Liver (tissue), 9 donors: Measurements from ENCODE around the gene PCDH1. TPM values are rescaled to one million over a fixed set of nuclear protein-coding genes. Genes with fewer than 3 reads are reported as not detected.

Experiments
- DNase-seq: peaks from one replicate; pipeline ENCODE4 v3.0.0-alpha.2; 2017; ENCODE audit warnings: low spot score
- H3K27ac ChIP-seq, 2 donors: one replicate each; pipeline ENCODE4 v1.7.0; 2013; ENCODE audit warnings: inconsistent platforms in 2 of 2, low read length in 2 of 2, control low read depth in 1 of 2, low read depth in 1 of 2, mild to moderate bottlenecking in 1 of 2
- H3K27me3 ChIP-seq, 4 donors: one replicate each; pipeline versions ENCODE4 v1.6.1 to v1.7.0; 2013; ENCODE audit warnings: low read length in 3 of 4, inconsistent platforms in 1 of 4, mild to moderate bottlenecking in 1 of 4, moderate library complexity in 1 of 4; ENCODE audit not compliant: control insufficient read depth in 4 of 4, insufficient read depth in 4 of 4
- H3K36me3 ChIP-seq, 4 donors: one replicate each; pipeline versions ENCODE4 v1.6.1 to v1.7.0; 2013; ENCODE audit warnings: low read length in 3 of 4, mild to moderate bottlenecking in 3 of 4, low read depth in 1 of 4, moderate library complexity in 1 of 4; ENCODE audit not compliant: control insufficient read depth in 4 of 4, insufficient read depth in 3 of 4
- H3K4me1 ChIP-seq, 4 donors: one replicate each; pipeline versions ENCODE4 v1.6.1 to v1.7.0; 2013; ENCODE audit warnings: low read length in 3 of 4, mild to moderate bottlenecking in 3 of 4, moderate library complexity in 1 of 4; ENCODE audit not compliant: control insufficient read depth in 4 of 4, insufficient read depth in 4 of 4
- H3K4me3 ChIP-seq, 3 donors: one replicate each; pipeline versions ENCODE4 v1.6.1 to v1.7.0; 2013; ENCODE audit warnings: low read length in 3 of 3, control low read depth in 1 of 3, low read depth in 1 of 3, mild to moderate bottlenecking in 1 of 3
- H3K9ac ChIP-seq, 2 donors: one replicate each; pipeline ENCODE4 v1.7.0; 2013; ENCODE audit warnings: low read length in 2 of 2, mild to moderate bottlenecking in 2 of 2, moderate library complexity in 2 of 2, control low read depth in 1 of 2, low read depth in 1 of 2
- H3K9me3 ChIP-seq, 4 donors: one replicate each; pipeline versions ENCODE4 v1.6.1 to v1.7.0; 2013; ENCODE audit warnings: low read length in 3 of 4; ENCODE audit not compliant: control insufficient read depth in 4 of 4
- ATF3 ChIP-seq: IDR thresholded peaks from 2 replicates; pipeline ENCODE4 v1.6.1; 2016; ENCODE audit warnings: antibody characterized with exemption
- EGR1 ChIP-seq, 2 donors: IDR thresholded peaks; 2 replicates each; pipeline ENCODE4 v1.6.1; 2016 to 2018; ENCODE audit warnings: antibody characterized with exemption in 2 of 2, low read depth in 2 of 2
- FOXA1 ChIP-seq: IDR thresholded peaks from 2 replicates; pipeline ENCODE4 v1.6.1; 2016; ENCODE audit warnings: antibody characterized with exemption
- FOXA2 ChIP-seq: IDR thresholded peaks from 2 replicates; pipeline ENCODE4 v1.6.1; 2016; ENCODE audit warnings: antibody characterized with exemption
- GABPA ChIP-seq, 2 donors: IDR thresholded peaks in 1 of 2; conservative IDR thresholded peaks in 1 of 2; 2 replicates each; pipeline ENCODE4 v1.6.1; 2016; ENCODE audit warnings: antibody characterized with exemption in 2 of 2, mild to moderate bottlenecking in 1 of 2, moderate library complexity in 1 of 2
- HNF4G ChIP-seq: IDR thresholded peaks from 2 replicates; pipeline ENCODE4 v1.6.1; 2016; ENCODE audit warnings: antibody characterized with exemption
- JUND ChIP-seq, 2 donors: IDR thresholded peaks; 2 replicates each; pipeline ENCODE4 v1.6.1; 2016; ENCODE audit warnings: antibody characterized with exemption in 2 of 2
- MAX ChIP-seq: IDR thresholded peaks from 2 replicates; pipeline ENCODE4 v1.6.1; 2016; ENCODE audit warnings: antibody characterized with exemption
- NR2F2 ChIP-seq: IDR thresholded peaks from 2 replicates; pipeline ENCODE4 v1.6.1; 2016; ENCODE audit warnings: antibody characterized with exemption
- RAD21 ChIP-seq, 2 donors: IDR thresholded peaks; 2 replicates each; pipeline ENCODE4 v1.6.1; 2016; ENCODE audit warnings: antibody characterized with exemption in 2 of 2, mild to moderate bottlenecking in 2 of 2
- RXRA ChIP-seq, 2 donors: IDR thresholded peaks; 2 replicates each; pipeline ENCODE4 v1.6.1; 2017 to 2018; ENCODE audit warnings: antibody characterized with exemption in 2 of 2, mild to moderate bottlenecking in 1 of 2
- TAF1 ChIP-seq: conservative IDR thresholded peaks from 2 replicates; pipeline ENCODE4 v1.6.1; 2016; ENCODE audit warnings: antibody characterized with exemption, mild to moderate bottlenecking
- YY1 ChIP-seq: IDR thresholded peaks from 2 replicates; pipeline ENCODE4 v1.6.1; 2016; ENCODE audit warnings: antibody characterized with exemption, mild to moderate bottlenecking
- ZBTB33 ChIP-seq: IDR thresholded peaks from 2 replicates; pipeline ENCODE4 v1.6.1; 2016; ENCODE audit warnings: antibody characterized with exemption
- WGBS: extraction: QIAGEN DNeasy Blood & Tissue Kit; methylation state at CpG from one replicate; pipeline ENCODE4 v1.1.7; 2013; 5-methylcytosine and 5-hydroxymethylcytosine counted together
- polyA plus RNA-seq, 2 donors: library from polyadenylated mRNA; stranded (reverse) in 1 of 2; unstranded in 1 of 2; fragments of 200-250 nt in 1 of 2; fragments of >200 nt in 1 of 2; fragmentation: Nextera tagmentation in 1 of 2; extraction: Ambion mirVana in 1 of 2; gene quantifications; one replicate each; pipeline versions ENCODE4 v1.2.1 to v1.2.3, GENCODE V29; 2013 to 2015
- total RNA-seq, 2 donors: library from RNA; depleted of rRNA; stranded (reverse); fragments of >200 nt; gene quantifications; one replicate each; pipeline ENCODE4 v1.2.3, GENCODE V29; 2014
- TF ChIP-seq, protein P1 (sequence below): fragments of 150-350 bp; IDR thresholded peaks from 2 replicates; pipeline ENCODE4 v1.5.1; 2017; ENCODE audit warnings: improper control_type of control experiment, low read depth, low read length; ENCODE audit not compliant: missing input control
- TF ChIP-seq, protein P2 (sequence below): IDR thresholded peaks from 2 replicates; pipeline ENCODE4 v1.6.1; 2016; ENCODE audit warnings: antibody characterized with exemption, mild to moderate bottlenecking
- donor health status: healthy.
- donor health status: healthy.
- donor health status: healthy.
- donor health status: healthy.
- donor health status: healthy.

The PCDH1 gene
- total and polyA plus RNA-seq, 4 donors, result 9.3 to 52.8 (median 15.0) TPM

- WGBS, result 25% methylated on average over 5 of the region's 5 CpGs
- no peak overlapping the region for H3K4me3 ChIP-seq
- H3K9ac ChIP-seq, result no peak overlapping the region
- H3K27ac ChIP-seq, result peak overlapping the region in 1 of 2 donors; percentile 42
- no peaks in the 10 kb centered on the region for H3K27me3 ChIP-seq
- TF ChIP-seq FOXA1 (no peak), JUND (IDR thresholded peaks at IDR 0.05) (no peak), MAX (no peak), YY1 (no peak), ATF3 (no peak), FOXA2 (no peak)
- TF ChIP-seq, protein P1, sequence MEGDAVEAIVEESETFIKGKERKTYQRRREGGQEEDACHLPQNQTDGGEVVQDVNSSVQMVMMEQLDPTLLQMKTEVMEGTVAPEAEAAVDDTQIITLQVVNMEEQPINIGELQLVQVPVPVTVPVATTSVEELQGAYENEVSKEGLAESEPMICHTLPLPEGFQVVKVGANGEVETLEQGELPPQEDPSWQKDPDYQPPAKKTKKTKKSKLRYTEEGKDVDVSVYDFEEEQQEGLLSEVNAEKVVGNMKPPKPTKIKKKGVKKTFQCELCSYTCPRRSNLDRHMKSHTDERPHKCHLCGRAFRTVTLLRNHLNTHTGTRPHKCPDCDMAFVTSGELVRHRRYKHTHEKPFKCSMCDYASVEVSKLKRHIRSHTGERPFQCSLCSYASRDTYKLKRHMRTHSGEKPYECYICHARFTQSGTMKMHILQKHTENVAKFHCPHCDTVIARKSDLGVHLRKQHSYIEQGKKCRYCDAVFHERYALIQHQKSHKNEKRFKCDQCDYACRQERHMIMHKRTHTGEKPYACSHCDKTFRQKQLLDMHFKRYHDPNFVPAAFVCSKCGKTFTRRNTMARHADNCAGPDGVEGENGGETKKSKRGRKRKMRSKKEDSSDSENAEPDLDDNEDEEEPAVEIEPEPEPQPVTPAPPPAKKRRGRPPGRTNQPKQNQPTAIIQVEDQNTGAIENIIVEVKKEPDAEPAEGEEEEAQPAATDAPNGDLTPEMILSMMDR, result no peak
- TF ChIP-seq, protein P2, sequence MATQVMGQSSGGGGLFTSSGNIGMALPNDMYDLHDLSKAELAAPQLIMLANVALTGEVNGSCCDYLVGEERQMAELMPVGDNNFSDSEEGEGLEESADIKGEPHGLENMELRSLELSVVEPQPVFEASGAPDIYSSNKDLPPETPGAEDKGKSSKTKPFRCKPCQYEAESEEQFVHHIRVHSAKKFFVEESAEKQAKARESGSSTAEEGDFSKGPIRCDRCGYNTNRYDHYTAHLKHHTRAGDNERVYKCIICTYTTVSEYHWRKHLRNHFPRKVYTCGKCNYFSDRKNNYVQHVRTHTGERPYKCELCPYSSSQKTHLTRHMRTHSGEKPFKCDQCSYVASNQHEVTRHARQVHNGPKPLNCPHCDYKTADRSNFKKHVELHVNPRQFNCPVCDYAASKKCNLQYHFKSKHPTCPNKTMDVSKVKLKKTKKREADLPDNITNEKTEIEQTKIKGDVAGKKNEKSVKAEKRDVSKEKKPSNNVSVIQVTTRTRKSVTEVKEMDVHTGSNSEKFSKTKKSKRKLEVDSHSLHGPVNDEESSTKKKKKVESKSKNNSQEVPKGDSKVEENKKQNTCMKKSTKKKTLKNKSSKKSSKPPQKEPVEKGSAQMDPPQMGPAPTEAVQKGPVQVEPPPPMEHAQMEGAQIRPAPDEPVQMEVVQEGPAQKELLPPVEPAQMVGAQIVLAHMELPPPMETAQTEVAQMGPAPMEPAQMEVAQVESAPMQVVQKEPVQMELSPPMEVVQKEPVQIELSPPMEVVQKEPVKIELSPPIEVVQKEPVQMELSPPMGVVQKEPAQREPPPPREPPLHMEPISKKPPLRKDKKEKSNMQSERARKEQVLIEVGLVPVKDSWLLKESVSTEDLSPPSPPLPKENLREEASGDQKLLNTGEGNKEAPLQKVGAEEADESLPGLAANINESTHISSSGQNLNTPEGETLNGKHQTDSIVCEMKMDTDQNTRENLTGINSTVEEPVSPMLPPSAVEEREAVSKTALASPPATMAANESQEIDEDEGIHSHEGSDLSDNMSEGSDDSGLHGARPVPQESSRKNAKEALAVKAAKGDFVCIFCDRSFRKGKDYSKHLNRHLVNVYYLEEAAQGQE, result no peak
- DNase-seq, result no peak
- peaks cover 2 to 14% (median 11%) of the 10 kb centered on the region in 4 donors for H3K4me1 ChIP-seq
- peaks cover 3 to 14% (median 5%) of the 10 kb centered on the region in 4 donors for H3K36me3 ChIP-seq
- no peaks in the 10 kb centered on the region for H3K9me3 ChIP-seq
Measured at GRCh38 chr5:141858079-141858765, 20.0 kb downstream of the PCDH1 start.

DNA sequence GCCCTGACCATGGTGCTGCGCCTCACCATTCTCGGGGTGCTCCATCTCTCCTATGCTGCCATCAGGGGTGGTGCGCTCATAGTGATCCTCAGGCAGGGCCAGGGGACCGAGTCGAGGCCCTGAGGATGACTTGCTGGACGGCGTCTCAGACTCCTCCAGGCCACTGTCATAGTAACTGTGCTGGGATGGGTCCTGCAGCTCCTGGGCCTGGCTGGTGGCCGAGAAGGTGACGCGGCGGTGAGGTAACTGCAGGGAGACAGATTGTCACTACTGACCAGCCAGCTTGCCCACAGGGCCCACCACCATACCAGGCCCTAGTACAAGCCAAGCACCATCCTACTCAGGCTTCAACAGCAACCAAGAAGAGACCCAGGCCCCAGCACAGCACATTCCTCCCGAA is 21.0 kb downstream of the PCDH1 start:
- H3K4me3 ChIP-seq, result no peak overlapping the region
- 98% methylated on average over 12 of the region's 12 CpGs for WGBS
- H3K27ac ChIP-seq, result no peak overlapping the region
- H3K36me3 ChIP-seq, result peaks cover 2 to 5% (median 4%) of the 10 kb centered on the region in 4 donors
- H3K27me3 ChIP-seq, result no peaks in the 10 kb centered on the region
- no peak for DNase-seq
- no peak overlapping the region for H3K9ac ChIP-seq
- no peaks in the 10 kb centered on the region for H3K9me3 ChIP-seq
- peaks cover 2 to 14% (median 11%) of the 10 kb centered on the region in 4 donors for H3K4me1 ChIP-seq
- TF ChIP-seq MAX, result no peak
- TF ChIP-seq ZBTB33, result no peak
- no peak for TF ChIP-seq JUND (IDR thresholded peaks at IDR 0.05)
- no peak for TF ChIP-seq EGR1 (IDR thresholded peaks at IDR 0.05; ENCODE audit: low read depth in 2 of 2)
- TF ChIP-seq, protein P1, result no peak
- no peak for TF ChIP-seq ATF3
- TF ChIP-seq HNF4G, result no peak
- TF ChIP-seq GABPA (IDR thresholded peaks at IDR 0.05 in 1 of 2, conservative IDR thresholded peaks at IDR 0.05 in 1 of 2), result no peak
- TF ChIP-seq RAD21 (IDR thresholded peaks at IDR 0.05), result no peak
- no peak for TF ChIP-seq NR2F2
- TF ChIP-seq FOXA2, result no peak
- no peak for TF ChIP-seq FOXA1
- TF ChIP-seq YY1, result no peak
- no peak for TF ChIP-seq RXRA (IDR thresholded peaks at IDR 0.05)
- no peak for TF ChIP-seq TAF1
